HG02870 (cell line): ENCODE measurements around the gene ARID5A.

Experiments
- ATAC-seq: cut with Tn5 transposase; IDR thresholded peaks from one replicate; pipeline ENCODE4 v1.9.1; 2021; ENCODE audit warnings: mild to moderate bottlenecking, moderate library complexity; ENCODE audit not compliant: unreplicated experiment

ARID5A gene

GRCh38 chr2:96594691-96595152 lies 58.2 kb downstream of the ARID5A start:
- no peak for ATAC-seq

GRCh38 chr2:96596596-96596995 lies 60.0 kb downstream of the ARID5A start:
- no peak for ATAC-seq

GRCh38 chr2:96599941-96600340 lies 63.4 kb downstream of the ARID5A start:
- no peak for ATAC-seq

- no peak for ATAC-seq
Measured at GRCh38 chr2:96601382-96602292, 65.1 kb downstream of the ARID5A start.
